ENCODE data around the gene C2CD5.
"Not testable (repeated sequence)": the region's sequence is repeated elsewhere in the genome, so short reads cannot be mapped to it uniquely, and the experiment has no call there.

DNA sequence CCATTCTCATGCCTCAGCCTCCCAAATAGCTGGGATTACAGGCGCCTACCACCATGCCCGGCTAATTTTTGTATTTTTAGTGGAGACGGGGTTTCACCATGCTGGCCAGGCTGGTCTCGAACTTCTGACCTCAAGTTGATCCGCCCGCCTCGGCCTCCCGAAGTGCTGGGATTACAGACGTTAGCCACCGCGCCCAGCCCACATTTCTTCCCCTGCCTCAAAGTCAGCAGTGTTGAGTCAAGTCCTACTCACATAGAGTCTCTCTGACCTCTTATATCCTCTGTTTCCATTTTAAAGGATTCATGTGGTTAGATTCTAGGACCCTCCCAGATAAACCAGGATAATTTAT lies 100.1 kb downstream of the C2CD5 start:
- TF ChIP-seq, protein P1, sequence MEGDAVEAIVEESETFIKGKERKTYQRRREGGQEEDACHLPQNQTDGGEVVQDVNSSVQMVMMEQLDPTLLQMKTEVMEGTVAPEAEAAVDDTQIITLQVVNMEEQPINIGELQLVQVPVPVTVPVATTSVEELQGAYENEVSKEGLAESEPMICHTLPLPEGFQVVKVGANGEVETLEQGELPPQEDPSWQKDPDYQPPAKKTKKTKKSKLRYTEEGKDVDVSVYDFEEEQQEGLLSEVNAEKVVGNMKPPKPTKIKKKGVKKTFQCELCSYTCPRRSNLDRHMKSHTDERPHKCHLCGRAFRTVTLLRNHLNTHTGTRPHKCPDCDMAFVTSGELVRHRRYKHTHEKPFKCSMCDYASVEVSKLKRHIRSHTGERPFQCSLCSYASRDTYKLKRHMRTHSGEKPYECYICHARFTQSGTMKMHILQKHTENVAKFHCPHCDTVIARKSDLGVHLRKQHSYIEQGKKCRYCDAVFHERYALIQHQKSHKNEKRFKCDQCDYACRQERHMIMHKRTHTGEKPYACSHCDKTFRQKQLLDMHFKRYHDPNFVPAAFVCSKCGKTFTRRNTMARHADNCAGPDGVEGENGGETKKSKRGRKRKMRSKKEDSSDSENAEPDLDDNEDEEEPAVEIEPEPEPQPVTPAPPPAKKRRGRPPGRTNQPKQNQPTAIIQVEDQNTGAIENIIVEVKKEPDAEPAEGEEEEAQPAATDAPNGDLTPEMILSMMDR (conservative IDR thresholded peaks at IDR 0.05; ENCODE audit: low read depth, low read length) = not testable (repeated sequence)
- TF ChIP-seq, protein P2, sequence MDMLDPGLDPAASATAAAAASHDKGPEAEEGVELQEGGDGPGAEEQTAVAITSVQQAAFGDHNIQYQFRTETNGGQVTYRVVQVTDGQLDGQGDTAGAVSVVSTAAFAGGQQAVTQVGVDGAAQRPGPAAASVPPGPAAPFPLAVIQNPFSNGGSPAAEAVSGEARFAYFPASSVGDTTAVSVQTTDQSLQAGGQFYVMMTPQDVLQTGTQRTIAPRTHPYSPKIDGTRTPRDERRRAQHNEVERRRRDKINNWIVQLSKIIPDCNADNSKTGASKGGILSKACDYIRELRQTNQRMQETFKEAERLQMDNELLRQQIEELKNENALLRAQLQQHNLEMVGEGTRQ (IDR thresholded peaks at IDR 0.05; ENCODE audit: low read depth, low read length) = not testable (repeated sequence)
- TF ChIP-seq, protein P3, sequence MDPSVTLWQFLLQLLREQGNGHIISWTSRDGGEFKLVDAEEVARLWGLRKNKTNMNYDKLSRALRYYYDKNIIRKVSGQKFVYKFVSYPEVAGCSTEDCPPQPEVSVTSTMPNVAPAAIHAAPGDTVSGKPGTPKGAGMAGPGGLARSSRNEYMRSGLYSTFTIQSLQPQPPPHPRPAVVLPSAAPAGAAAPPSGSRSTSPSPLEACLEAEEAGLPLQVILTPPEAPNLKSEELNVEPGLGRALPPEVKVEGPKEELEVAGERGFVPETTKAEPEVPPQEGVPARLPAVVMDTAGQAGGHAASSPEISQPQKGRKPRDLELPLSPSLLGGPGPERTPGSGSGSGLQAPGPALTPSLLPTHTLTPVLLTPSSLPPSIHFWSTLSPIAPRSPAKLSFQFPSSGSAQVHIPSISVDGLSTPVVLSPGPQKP (IDR thresholded peaks at IDR 0.05; ENCODE audit: borderline replicate concordance, low read depth, low read length) = not testable (repeated sequence)
- not testable (repeated sequence) for TF ChIP-seq POLR2A (IDR thresholded peaks at IDR 0.05; ENCODE audit: low read depth, low read length); MXI1 (IDR thresholded peaks at IDR 0.05; ENCODE audit: borderline replicate concordance, low read depth, low read length); CEBPB (IDR thresholded peaks at IDR 0.05; ENCODE audit: low read depth, low read length); RAD21 (IDR thresholded peaks at IDR 0.05; ENCODE audit: low read length); MAZ (IDR thresholded peaks at IDR 0.05; ENCODE audit: borderline replicate concordance, low read depth, low read length); RCOR1 (IDR thresholded peaks at IDR 0.05; ENCODE audit: insufficient replicate concordance, low read length); RFX5 (IDR thresholded peaks at IDR 0.05; ENCODE audit: low read depth, low read length); SMC3 (IDR thresholded peaks at IDR 0.05; ENCODE audit: low read depth, low read length); MAFK (IDR thresholded peaks at IDR 0.05; ENCODE audit: low read depth, low read length); NFE2L2 (IDR thresholded peaks at IDR 0.05; ENCODE audit: low read depth, low read length); FOS (IDR thresholded peaks at IDR 0.05; ENCODE audit: low read depth, low read length)

Measured in IMR-90 (cell line).